SK-N-SH treated with all-trans-retinoic acid at 6 μM for 48 hours (cell line): ENCODE measurements around the gene KLHL29.

Source experiments
- ATAC-seq: fragments of 200-7000 bp; cut with Tn5 transposase; 3 replicates; pipeline ENCODE4 v1.9.1; 2020; ENCODE audit warnings: mild to moderate bottlenecking, moderate library complexity
- ARNTL ChIP-seq: fragments of 450-650 bp; formaldehyde crosslinking; IDR thresholded peaks from 2 replicates; pipeline ENCODE4 v1.5.0; 2020; ENCODE audit warnings: low read depth, mild to moderate bottlenecking, moderate library complexity, borderline replicate concordance
- BACH2 ChIP-seq: fragments of 250-450 bp; sonication (Bioruptor Pico); IDR thresholded peaks from 2 replicates; pipeline ENCODE4 v1.9.0; 2021; ENCODE audit warnings: mild to moderate bottlenecking, borderline replicate concordance
- CSDC2 ChIP-seq: fragments of 250-450 bp; sonication (Bioruptor Pico); IDR thresholded peaks from 2 replicates; pipeline ENCODE4 v1.5.0; 2020; ENCODE audit warnings: mild to moderate bottlenecking, moderate library complexity
- ESRRG ChIP-seq: fragments of 250-450 bp; sonication (Bioruptor Pico); IDR thresholded peaks from 2 replicates; pipeline ENCODE4 v1.6.1; 2021; ENCODE audit warnings: mild to moderate bottlenecking
- GLIS3 ChIP-seq: fragments of 250-450 bp; sonication (Bioruptor Pico); IDR thresholded peaks from 2 replicates; pipeline ENCODE4 v1.5.0; 2020; ENCODE audit warnings: mild to moderate bottlenecking, moderate library complexity
- ISL1 ChIP-seq: fragments of 250-450 bp; sonication (Bioruptor Pico); IDR thresholded peaks from 2 replicates; pipeline ENCODE4 v2.1.2; 2022; ENCODE audit warnings: mild to moderate bottlenecking, moderate library complexity
- OSR1 ChIP-seq: fragments of 250-450 bp; sonication (Bioruptor Pico); IDR thresholded peaks from 2 replicates; pipeline ENCODE4 v1.8.0; 2022; ENCODE audit warnings: moderate library complexity, mild to moderate bottlenecking, inconsistent platforms
- PPARA ChIP-seq: fragments of 250-450 bp; sonication (Bioruptor Pico); IDR thresholded peaks from 2 replicates; pipeline ENCODE4 v1.5.0; 2020; ENCODE audit warnings: mild to moderate bottlenecking, borderline replicate concordance
- RARB ChIP-seq: fragments of 250-450 bp; sonication (Bioruptor Pico); IDR thresholded peaks from 2 replicates; pipeline ENCODE4 v1.8.0; 2021; ENCODE audit warnings: mild to moderate bottlenecking, moderate library complexity
- SNAI2 ChIP-seq: fragments of 250-450 bp; sonication (Bioruptor Pico); IDR thresholded peaks from 2 replicates; pipeline ENCODE4 v1.5.0; 2020; ENCODE audit warnings: mild to moderate bottlenecking, moderate library complexity
- TCF4 ChIP-seq: fragments of 250-450 bp; sonication (Bioruptor Pico); IDR thresholded peaks from 2 replicates; pipeline ENCODE4 v1.8.0; 2021; ENCODE audit warnings: mild to moderate bottlenecking, moderate library complexity, borderline replicate concordance
- TOX ChIP-seq: fragments of 250-450 bp; sonication (Bioruptor Pico); IDR thresholded peaks from 2 replicates; pipeline ENCODE4 v1.8.0; 2021; ENCODE audit warnings: mild to moderate bottlenecking, moderate library complexity, borderline replicate concordance
- ZC3H10 ChIP-seq: fragments of 250-450 bp; sonication (Bioruptor Pico); IDR thresholded peaks from 2 replicates; pipeline ENCODE4 v1.5.1; 2021; ENCODE audit warnings: mild to moderate bottlenecking, moderate library complexity
- ZFP3 ChIP-seq: fragments of 250-450 bp; sonication (Bioruptor Pico); IDR thresholded peaks from 2 replicates; pipeline ENCODE4 v1.5.0; 2020; ENCODE audit warnings: mild to moderate bottlenecking, moderate library complexity
- ZFP30 ChIP-seq: fragments of 450-650 bp; formaldehyde crosslinking; IDR thresholded peaks from 2 replicates; pipeline ENCODE4 v1.5.0; 2022; ENCODE audit warnings: mild to moderate bottlenecking, moderate library complexity
- ZNF565 ChIP-seq: fragments of 450-650 bp; formaldehyde crosslinking; conservative IDR thresholded peaks from 2 replicates; pipeline ENCODE4 v1.5.0; 2020; ENCODE audit warnings: low read depth, mild to moderate bottlenecking, moderate library complexity
- ZNF70 ChIP-seq: fragments of 450-650 bp; formaldehyde crosslinking; IDR thresholded peaks from 2 replicates; pipeline ENCODE4 v1.5.0; 2020; ENCODE audit warnings: mild to moderate bottlenecking, moderate library complexity
- ZNF8 ChIP-seq: fragments of 450-650 bp; formaldehyde crosslinking; IDR thresholded peaks from 2 replicates; pipeline ENCODE4 v1.5.0; 2020; ENCODE audit warnings: mild to moderate bottlenecking, moderate library complexity
- TF ChIP-seq, protein P1 (sequence below): fragments of 250-450 bp; sonication (Bioruptor Pico); IDR thresholded peaks from 2 replicates; pipeline ENCODE4 v1.5.1; 2021; ENCODE audit warnings: mild to moderate bottlenecking, moderate library complexity
- TF ChIP-seq, protein P2 (sequence below): fragments of 250-450 bp; sonication (Bioruptor Pico); IDR thresholded peaks from 2 replicates; pipeline ENCODE4 v1.5.0; 2020; ENCODE audit warnings: mild to moderate bottlenecking, moderate library complexity
- TF ChIP-seq, protein P3 (sequence below): fragments of 250-450 bp; sonication (Bioruptor Pico); IDR thresholded peaks from 2 replicates; pipeline ENCODE4 v1.8.0; 2021; ENCODE audit warnings: low read depth, mild to moderate bottlenecking, moderate library complexity, borderline replicate concordance
- TF ChIP-seq, protein P4 (sequence below): fragments of 250-450 bp; sonication (Bioruptor Pico); IDR thresholded peaks from 2 replicates; pipeline ENCODE4 v1.8.0; 2020; ENCODE audit warnings: mild to moderate bottlenecking, moderate library complexity, borderline replicate concordance
- TF ChIP-seq, protein P5 (sequence below): fragments of 250-450 bp; sonication (Bioruptor Pico); IDR thresholded peaks from 2 replicates; pipeline ENCODE4 v1.5.1; 2020; ENCODE audit warnings: low read depth, mild to moderate bottlenecking, moderate library complexity

The KLHL29 gene

DNA sequence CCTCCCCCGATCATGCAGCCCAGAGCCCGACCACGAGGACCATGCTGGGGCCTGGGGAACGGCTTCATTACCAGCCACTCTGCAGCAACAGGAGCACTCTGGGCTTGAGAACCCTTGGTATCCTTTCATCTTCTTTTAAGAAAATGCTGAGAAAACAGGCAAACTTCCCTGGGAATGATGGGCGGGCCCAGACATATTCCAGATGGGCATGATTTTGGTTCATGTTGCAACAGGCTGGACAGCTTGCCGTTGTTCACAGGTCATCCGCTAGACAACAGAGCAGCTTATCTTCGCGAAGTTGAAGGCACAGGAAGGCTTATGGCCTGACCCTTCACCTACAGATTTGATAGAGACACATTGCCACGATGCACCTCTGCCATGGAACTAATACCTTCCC, 121.0 kb downstream of the KLHL29 start:
- ATAC-seq: no peak
- no peak for TF ChIP-seq RARB
- no peak for TF ChIP-seq TOX (CRISPR knock-in tag)
- TF ChIP-seq PPARA: no peak
- TF ChIP-seq CSDC2 (CRISPR knock-in tag): no peak
- TF ChIP-seq ZNF70: no peak
- no peak for TF ChIP-seq ZC3H10 (CRISPR knock-in tag)
- TF ChIP-seq ZNF8 (CRISPR knock-in tag): no peak
- no peak for TF ChIP-seq ESRRG (CRISPR knock-in tag)
- TF ChIP-seq, protein P1, sequence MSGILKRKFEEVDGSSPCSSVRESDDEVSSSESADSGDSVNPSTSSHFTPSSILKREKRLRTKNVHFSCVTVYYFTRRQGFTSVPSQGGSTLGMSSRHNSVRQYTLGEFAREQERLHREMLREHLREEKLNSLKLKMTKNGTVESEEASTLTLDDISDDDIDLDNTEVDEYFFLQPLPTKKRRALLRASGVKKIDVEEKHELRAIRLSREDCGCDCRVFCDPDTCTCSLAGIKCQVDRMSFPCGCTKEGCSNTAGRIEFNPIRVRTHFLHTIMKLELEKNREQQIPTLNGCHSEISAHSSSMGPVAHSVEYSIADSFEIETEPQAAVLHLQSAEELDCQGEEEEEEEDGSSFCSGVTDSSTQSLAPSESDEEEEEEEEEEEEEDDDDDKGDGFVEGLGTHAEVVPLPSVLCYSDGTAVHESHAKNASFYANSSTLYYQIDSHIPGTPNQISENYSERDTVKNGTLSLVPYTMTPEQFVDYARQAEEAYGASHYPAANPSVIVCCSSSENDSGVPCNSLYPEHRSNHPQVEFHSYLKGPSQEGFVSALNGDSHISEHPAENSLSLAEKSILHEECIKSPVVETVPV: no peak
- no peak for TF ChIP-seq GLIS3 (CRISPR knock-in tag)
- TF ChIP-seq TCF4 (CRISPR knock-in tag): no peak

DNA sequence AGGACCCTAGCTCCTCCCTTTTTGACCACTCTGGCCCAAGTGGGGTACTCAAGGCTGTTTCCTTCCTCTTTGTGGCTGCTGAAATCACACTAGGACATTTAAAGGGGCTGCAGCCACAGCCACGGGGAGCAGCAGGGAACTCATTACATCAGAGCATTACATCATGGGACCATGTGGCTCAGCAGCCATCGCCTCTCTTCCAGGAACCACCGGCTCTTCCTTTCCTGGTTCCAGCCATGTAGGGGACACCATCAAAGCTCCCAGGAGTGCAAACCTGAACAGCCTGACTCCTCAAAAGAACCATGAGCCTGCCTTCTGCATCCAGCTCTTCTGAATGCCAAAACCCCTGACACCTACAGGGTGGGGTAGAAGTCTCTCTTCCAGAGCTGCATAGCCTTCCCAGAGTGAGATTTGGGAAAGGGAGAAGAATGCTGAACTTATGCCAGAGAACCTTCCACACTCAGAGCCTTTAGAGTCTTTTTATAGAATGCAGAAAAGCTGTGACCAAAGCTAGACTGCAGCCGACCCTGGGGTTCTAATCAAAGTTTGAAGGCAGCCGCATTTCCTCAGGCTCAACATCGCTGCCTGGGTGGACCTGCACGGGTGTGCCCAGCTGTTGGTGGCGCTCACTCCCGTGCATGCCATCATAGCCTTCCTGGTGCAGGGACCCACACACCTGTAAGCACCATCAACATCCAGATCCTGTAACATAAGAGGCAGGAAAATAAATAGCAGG, 121.7 kb downstream of the KLHL29 start:
- no peak for ATAC-seq

DNA sequence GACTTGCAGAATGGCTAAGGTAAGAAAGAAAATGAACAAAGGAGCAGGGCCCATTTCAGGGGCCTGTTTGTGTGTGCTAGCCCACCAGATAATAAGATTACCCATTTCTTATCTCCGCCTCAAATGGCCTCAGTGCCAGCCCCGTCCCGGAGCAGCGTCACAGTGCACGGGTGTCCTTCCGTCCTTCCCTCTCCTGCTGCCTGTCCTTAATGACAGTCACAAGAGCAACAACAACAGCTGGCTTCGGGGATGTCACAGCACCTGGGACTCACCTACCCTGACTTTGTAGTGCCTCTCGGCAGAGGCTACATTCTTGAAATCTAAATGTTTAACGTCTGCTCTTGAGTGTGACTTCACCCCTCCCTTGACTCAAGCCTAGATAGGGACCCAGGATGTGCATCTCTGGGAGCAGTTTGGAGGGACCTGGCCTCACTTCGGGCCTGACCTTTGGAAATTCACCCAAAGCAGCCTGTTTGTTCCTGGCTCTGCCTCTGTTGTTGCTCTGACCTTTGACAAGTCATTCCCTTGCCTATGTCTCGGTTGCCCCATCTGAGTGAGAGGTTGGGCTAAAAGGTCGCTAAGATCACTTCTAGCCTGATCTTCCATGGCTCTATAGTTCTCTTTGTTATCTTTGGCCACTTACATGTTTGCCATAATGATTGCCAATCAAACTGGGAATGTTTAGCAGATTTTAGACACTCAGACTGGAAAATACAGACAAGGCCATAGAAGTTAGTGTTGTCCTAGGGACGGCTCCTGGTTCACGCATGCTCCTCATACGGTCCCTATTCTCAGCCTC, 122.5 kb downstream of the KLHL29 start:
- no peak for ATAC-seq
- TF ChIP-seq ESRRG (CRISPR knock-in tag): no peak
- TF ChIP-seq, protein P2, sequence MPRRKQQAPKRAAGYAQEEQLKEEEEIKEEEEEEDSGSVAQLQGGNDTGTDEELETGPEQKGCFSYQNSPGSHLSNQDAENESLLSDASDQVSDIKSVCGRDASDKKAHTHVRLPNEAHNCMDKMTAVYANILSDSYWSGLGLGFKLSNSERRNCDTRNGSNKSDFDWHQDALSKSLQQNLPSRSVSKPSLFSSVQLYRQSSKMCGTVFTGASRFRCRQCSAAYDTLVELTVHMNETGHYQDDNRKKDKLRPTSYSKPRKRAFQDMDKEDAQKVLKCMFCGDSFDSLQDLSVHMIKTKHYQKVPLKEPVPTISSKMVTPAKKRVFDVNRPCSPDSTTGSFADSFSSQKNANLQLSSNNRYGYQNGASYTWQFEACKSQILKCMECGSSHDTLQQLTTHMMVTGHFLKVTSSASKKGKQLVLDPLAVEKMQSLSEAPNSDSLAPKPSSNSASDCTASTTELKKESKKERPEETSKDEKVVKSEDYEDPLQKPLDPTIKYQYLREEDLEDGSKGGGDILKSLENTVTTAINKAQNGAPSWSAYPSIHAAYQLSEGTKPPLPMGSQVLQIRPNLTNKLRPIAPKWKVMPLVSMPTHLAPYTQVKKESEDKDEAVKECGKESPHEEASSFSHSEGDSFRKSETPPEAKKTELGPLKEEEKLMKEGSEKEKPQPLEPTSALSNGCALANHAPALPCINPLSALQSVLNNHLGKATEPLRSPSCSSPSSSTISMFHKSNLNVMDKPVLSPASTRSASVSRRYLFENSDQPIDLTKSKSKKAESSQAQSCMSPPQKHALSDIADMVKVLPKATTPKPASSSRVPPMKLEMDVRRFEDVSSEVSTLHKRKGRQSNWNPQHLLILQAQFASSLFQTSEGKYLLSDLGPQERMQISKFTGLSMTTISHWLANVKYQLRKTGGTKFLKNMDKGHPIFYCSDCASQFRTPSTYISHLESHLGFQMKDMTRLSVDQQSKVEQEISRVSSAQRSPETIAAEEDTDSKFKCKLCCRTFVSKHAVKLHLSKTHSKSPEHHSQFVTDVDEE: no peak
- no peak for TF ChIP-seq ZNF565 (CRISPR knock-in tag)
- no peak for TF ChIP-seq CSDC2 (CRISPR knock-in tag)
- TF ChIP-seq ZFP30 (CRISPR knock-in tag): no peak
- no peak for TF ChIP-seq SNAI2 (CRISPR knock-in tag)
- TF ChIP-seq GLIS3 (CRISPR knock-in tag): no peak
- TF ChIP-seq, protein P3, sequence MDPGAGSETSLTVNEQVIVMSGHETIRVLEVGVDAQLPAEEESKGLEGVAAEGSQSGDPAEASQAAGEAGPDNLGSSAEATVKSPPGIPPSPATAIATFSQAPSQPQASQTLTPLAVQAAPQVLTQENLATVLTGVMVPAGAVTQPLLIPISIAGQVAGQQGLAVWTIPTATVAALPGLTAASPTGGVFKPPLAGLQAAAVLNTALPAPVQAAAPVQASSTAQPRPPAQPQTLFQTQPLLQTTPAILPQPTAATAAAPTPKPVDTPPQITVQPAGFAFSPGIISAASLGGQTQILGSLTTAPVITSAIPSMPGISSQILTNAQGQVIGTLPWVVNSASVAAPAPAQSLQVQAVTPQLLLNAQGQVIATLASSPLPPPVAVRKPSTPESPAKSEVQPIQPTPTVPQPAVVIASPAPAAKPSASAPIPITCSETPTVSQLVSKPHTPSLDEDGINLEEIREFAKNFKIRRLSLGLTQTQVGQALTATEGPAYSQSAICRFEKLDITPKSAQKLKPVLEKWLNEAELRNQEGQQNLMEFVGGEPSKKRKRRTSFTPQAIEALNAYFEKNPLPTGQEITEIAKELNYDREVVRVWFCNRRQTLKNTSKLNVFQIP: no peak
- TF ChIP-seq RARB: no peak
- TF ChIP-seq ZNF8 (CRISPR knock-in tag): no peak
- TF ChIP-seq PPARA: no peak
- no peak for TF ChIP-seq ZC3H10 (CRISPR knock-in tag)
- TF ChIP-seq BACH2 (CRISPR knock-in tag): no peak
- no peak for TF ChIP-seq ZNF70
- no peak for TF ChIP-seq OSR1
- TF ChIP-seq, protein P4, sequence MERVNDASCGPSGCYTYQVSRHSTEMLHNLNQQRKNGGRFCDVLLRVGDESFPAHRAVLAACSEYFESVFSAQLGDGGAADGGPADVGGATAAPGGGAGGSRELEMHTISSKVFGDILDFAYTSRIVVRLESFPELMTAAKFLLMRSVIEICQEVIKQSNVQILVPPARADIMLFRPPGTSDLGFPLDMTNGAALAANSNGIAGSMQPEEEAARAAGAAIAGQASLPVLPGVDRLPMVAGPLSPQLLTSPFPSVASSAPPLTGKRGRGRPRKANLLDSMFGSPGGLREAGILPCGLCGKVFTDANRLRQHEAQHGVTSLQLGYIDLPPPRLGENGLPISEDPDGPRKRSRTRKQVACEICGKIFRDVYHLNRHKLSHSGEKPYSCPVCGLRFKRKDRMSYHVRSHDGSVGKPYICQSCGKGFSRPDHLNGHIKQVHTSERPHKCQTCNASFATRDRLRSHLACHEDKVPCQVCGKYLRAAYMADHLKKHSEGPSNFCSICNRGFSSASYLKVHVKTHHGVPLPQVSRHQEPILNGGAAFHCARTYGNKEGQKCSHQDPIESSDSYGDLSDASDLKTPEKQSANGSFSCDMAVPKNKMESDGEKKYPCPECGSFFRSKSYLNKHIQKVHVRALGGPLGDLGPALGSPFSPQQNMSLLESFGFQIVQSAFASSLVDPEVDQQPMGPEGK (CRISPR knock-in tag): no peak
- TF ChIP-seq ISL1 (CRISPR knock-in tag): no peak
- TF ChIP-seq, protein P1: no peak
- no peak for TF ChIP-seq ZFP3 (CRISPR knock-in tag)
- TF ChIP-seq, all 23 proteins: peak for 0

More for the DNA sequence above, 121.7 kb downstream of the KLHL29 start:
- TF ChIP-seq PPARA (no peak), ZNF565 (CRISPR knock-in tag) (no peak), ISL1 (CRISPR knock-in tag) (no peak), TOX (CRISPR knock-in tag) (no peak), ZFP30 (CRISPR knock-in tag) (no peak), ZC3H10 (CRISPR knock-in tag) (no peak), SNAI2 (CRISPR knock-in tag) (no peak), ZFP3 (CRISPR knock-in tag) (no peak), ARNTL (CRISPR knock-in tag) (no peak)
- TF ChIP-seq, protein P5, sequence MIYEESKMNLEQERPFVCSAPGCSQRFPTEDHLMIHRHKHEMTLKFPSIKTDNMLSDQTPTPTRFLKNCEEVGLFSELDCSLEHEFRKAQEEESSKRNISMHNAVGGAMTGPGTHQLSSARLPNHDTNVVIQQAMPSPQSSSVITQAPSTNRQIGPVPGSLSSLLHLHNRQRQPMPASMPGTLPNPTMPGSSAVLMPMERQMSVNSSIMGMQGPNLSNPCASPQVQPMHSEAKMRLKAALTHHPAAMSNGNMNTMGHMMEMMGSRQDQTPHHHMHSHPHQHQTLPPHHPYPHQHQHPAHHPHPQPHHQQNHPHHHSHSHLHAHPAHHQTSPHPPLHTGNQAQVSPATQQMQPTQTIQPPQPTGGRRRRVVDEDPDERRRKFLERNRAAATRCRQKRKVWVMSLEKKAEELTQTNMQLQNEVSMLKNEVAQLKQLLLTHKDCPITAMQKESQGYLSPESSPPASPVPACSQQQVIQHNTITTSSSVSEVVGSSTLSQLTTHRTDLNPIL (CRISPR knock-in tag): no peak
